Lung (tissue), 16 donors: ENCODE results near the gene HABP2. TPM values are rescaled to one million over a fixed set of nuclear protein-coding genes. Genes with fewer than 3 reads are reported as not detected.

ENCODE experiments used
- ATAC-seq: fragments of 200-7000 bp; cut with Tn5 transposase; one replicate; pipeline ENCODE4 v1.9.1; 2020; ENCODE audit warnings: moderate number of reproducible peaks; ENCODE audit not compliant: insufficient read depth, low FRiP score
- DNase-seq, 3 donors: peaks; one replicate each; pipeline ENCODE4 v3.0.0-alpha.2; 2013 to 2017
- H3K27ac ChIP-seq, 2 donors: one replicate each; pipeline ENCODE4 v1.5.1; 2013; ENCODE audit warnings: mild to moderate bottlenecking in 2 of 2, moderate library complexity in 2 of 2, control low read depth in 1 of 2, inconsistent platforms in 1 of 2, low read depth in 1 of 2, low read length in 1 of 2
- H3K27me3 ChIP-seq, 3 donors: one replicate each; pipeline ENCODE4 v1.5.1; 2013; ENCODE audit warnings: low read length in 2 of 3; ENCODE audit not compliant: control insufficient read depth in 3 of 3, insufficient read depth in 3 of 3
- H3K36me3 ChIP-seq, 4 donors: one replicate each; pipeline ENCODE4 v1.5.1; 2013; ENCODE audit warnings: low read length in 4 of 4, mild to moderate bottlenecking in 1 of 4, moderate library complexity in 1 of 4; ENCODE audit not compliant: control insufficient read depth in 4 of 4, insufficient read depth in 4 of 4
- H3K4me1 ChIP-seq, 5 donors: one replicate each; pipeline ENCODE4 v1.5.1; 2013; ENCODE audit warnings: low read length in 5 of 5, mild to moderate bottlenecking in 2 of 5, moderate library complexity in 1 of 5; ENCODE audit not compliant: control insufficient read depth in 5 of 5, insufficient read depth in 5 of 5
- H3K4me3 ChIP-seq: one replicate; pipeline ENCODE4 v1.5.1; 2013; ENCODE audit warnings: mild to moderate bottlenecking, control low read depth, moderate library complexity
- H3K9ac ChIP-seq, 2 donors: one replicate each; pipeline ENCODE4 v1.5.1; 2013; ENCODE audit warnings: low read length in 2 of 2, control low read depth in 1 of 2; ENCODE audit not compliant: insufficient read depth in 1 of 2
- H3K9me3 ChIP-seq, 4 donors: one replicate each; pipeline ENCODE4 v1.5.1; 2013; ENCODE audit warnings: low read length in 3 of 4, mild to moderate bottlenecking in 1 of 4, moderate library complexity in 1 of 4; ENCODE audit not compliant: control insufficient read depth in 4 of 4, insufficient read depth in 3 of 4
- CTCF ChIP-seq: IDR thresholded peaks from 2 replicates; pipeline ENCODE4 v1.5.1; 2012; ENCODE audit warnings: mild to moderate bottlenecking; ENCODE audit errors: control extremely low read depth, extremely low read depth
- WGBS, 2 donors: extraction: QIAGEN DNeasy Blood & Tissue Kit; methylation state at CpG; one replicate each; pipeline ENCODE4 v1.1.7; 2013; 5-methylcytosine and 5-hydroxymethylcytosine counted together
- long read RNA-seq, 5 donors: transcript quantifications; one replicate each; lab custom pipeline, GENCODE V29; 2026
- polyA plus RNA-seq, 2 donors: library from polyadenylated mRNA; stranded (reverse); fragments of 200-250 nt; gene quantifications; one replicate each; pipeline ENCODE4 v1.2.1, GENCODE V29; 2013
- total RNA-seq, 2 donors: library from RNA; depleted of rRNA in 1 of 2; stranded (reverse); fragments of >200 nt in 1 of 2; gene quantifications; one replicate each; pipeline ENCODE4 v1.2.1, GENCODE V29; 2014 to 2021
- donor health status: control.
- donor health status: control.
- donor health status: Bipolar disorder and iron deficiency.
- donor health status: healthy.
- donor health status: DM: yes; HTN: yes; CAD: no.

HABP2 gene
- total RNA-seq: 1 to 10 TPM; 1.2 to 1.3 TPM
- under 1 TPM; 0.10 to 0.14 TPM for polyA plus RNA-seq
- long read RNA-seq, donor 1: 0 reads
- long read RNA-seq, donor 2: 0 reads
- long read RNA-seq, donor 3: 0 reads
- long read RNA-seq, donor 4: 0 reads
- long read RNA-seq, donor 5: 0 reads

GRCh38 chr10:113552701-113553100 lies at the start of gene HABP2:
HABP2 (plus strand) TSS chr10:113553053; CDS start chr10:113553122, 69 bp downstream.
- no peak within 1 kb of the TSS for H3K4me3 ChIP-seq
- H3K27ac ChIP-seq: no peak within 1 kb of the TSS
- no peak within 1 kb of the TSS for H3K9ac ChIP-seq
- H3K27me3 ChIP-seq: no peaks in the 10 kb centered on the region
- H3K9me3 ChIP-seq: no peaks in the 10 kb centered on the region
- WGBS, 2 donors: 70 to 73% methylated on average over 3 of the region's 3 CpGs
- ATAC-seq (peak; percentile 29), DNase-seq (peak in 1 of 3 donors; percentile 25)
- no peak for TF ChIP-seq CTCF
- no peaks in the 10 kb centered on the region for H3K36me3 ChIP-seq
- peaks cover 0 to 11% (median 5%) of the 10 kb centered on the region in 5 donors for H3K4me1 ChIP-seq

GRCh38 chr10:113503930-113504329 lies 48.9 kb upstream of the HABP2 start:
- H3K36me3 ChIP-seq: no peaks in the 10 kb centered on the region
- no peak for DNase-seq
- H3K9me3 ChIP-seq: peaks cover 0 to 2% (median 0%) of the 10 kb centered on the region in 4 donors
- H3K9ac ChIP-seq: no peak overlapping the region
- peaks cover 0 to 9% (median 3%) of the 10 kb centered on the region in 5 donors for H3K4me1 ChIP-seq
- TF ChIP-seq CTCF: no peak
- no peak overlapping the region for H3K4me3 ChIP-seq
- no peak overlapping the region for H3K27ac ChIP-seq
- no peak for ATAC-seq
- 63 to 67% methylated on average over 4 of the region's 4 CpGs for WGBS, 2 donors
- H3K27me3 ChIP-seq: no peaks in the 10 kb centered on the region

DNA sequence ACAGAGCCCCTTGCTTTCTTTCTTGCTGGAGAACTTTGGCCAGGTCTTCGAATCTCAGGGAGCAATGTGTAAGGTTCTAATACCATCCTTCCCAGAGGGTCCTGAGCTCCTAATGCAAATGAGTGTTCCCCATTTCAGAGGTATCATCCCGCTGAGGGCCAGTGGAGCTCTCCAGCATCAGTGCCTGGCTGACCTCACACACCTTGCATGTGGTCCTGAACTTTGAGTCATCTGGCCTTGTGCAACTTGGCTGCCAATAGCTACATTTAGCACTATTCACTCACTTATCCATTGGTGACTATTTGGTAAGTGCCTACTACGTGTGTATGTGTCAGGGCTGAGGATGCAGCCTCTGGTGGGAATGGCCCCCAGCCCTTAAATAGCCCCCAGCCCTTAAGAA lies 48.4 kb upstream of the HABP2 start:
- 81 to 85% methylated on average over 3 of the region's 3 CpGs for WGBS, 2 donors
- no peak overlapping the region for H3K9ac ChIP-seq
- DNase-seq (no peak), ATAC-seq (no peak)
- H3K27me3 ChIP-seq: no peaks in the 10 kb centered on the region
- H3K27ac ChIP-seq: no peak overlapping the region
- TF ChIP-seq CTCF: no peak
- peaks cover 0 to 2% (median 0%) of the 10 kb centered on the region in 4 donors for H3K9me3 ChIP-seq
- H3K4me3 ChIP-seq: no peak overlapping the region
- H3K4me1 ChIP-seq: peaks cover 0 to 7% (median 0%) of the 10 kb centered on the region in 5 donors
- no peaks in the 10 kb centered on the region for H3K36me3 ChIP-seq

DNA sequence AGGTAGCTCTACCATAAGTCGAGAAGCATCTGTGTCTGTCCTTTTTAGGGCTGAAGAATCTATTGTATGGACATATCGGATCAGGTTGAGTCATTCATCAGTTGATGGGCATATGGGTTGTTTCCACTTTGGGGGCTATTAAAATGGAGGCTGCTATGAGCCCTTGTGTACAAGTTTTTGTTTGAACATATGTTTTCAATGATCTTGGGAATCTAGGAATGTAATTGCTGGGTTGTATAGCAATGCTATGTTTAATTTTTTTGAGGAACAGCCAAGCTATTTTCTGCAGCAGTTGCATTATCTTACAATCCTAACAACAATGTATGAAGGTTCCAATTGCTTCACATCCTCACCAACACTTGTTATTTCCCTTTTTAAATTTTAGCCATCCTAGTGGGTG lies 46.4 kb upstream of the HABP2 start:
- DNase-seq: no peak
- H3K9me3 ChIP-seq: peaks cover 0 to 3% (median 1%) of the 10 kb centered on the region in 4 donors
- no peak overlapping the region for H3K4me3 ChIP-seq
- WGBS, 2 donors: 87 to 91% methylated on average over 2 of the region's 2 CpGs
- H3K9ac ChIP-seq: no peak overlapping the region
- no peaks in the 10 kb centered on the region for H3K27me3 ChIP-seq
- H3K4me1 ChIP-seq: peaks cover 0 to 4% (median 0%) of the 10 kb centered on the region in 5 donors
- no peak overlapping the region for H3K27ac ChIP-seq
- TF ChIP-seq CTCF: no peak
- H3K36me3 ChIP-seq: no peaks in the 10 kb centered on the region
- ATAC-seq: no peak
